ENCODE data around the gene AMZ1.

AMZ1 gene

GRCh38 chr7:2660359-2661095, 27.5 kb upstream of the AMZ1 start:
- Histone ChIP-seq H2AFZ (ENCODE audit: low read depth, low read length) (no peak overlapping the region), H3K4me1 (ENCODE audit: low read length) (no peaks in the 10 kb centered on the region), H3K27me3 (ENCODE audit: low read depth, low read length) (no peaks in the 10 kb centered on the region), H3K4me3 (ENCODE audit: low read length) (no peak overlapping the region), H3K4me2 (ENCODE audit: low read length) (no peak overlapping the region), H4K20me1 (ENCODE audit: insufficient read depth, low read length) (no peaks in the 10 kb centered on the region), H3K27ac (ENCODE audit: low read length) (no peak overlapping the region), H3K9ac (ENCODE audit: low read length) (no peak overlapping the region), H3K79me2 (ENCODE audit: low read length) (no peaks in the 10 kb centered on the region), H3K36me3 (replicated peaks; ENCODE audit: low read depth, low read length) (no peaks in the 10 kb centered on the region), H3K9me3 (ENCODE audit: insufficient read depth, low read length) (no peaks in the 10 kb centered on the region)
- TF ChIP-seq CTCF (IDR thresholded peaks at IDR 0.05; ENCODE audit: low read depth, low read length) (peak; percentile 43), EZH2phosphoT487 (IDR thresholded peaks at IDR 0.05; ENCODE audit: low read depth) (no peak)

DNA sequence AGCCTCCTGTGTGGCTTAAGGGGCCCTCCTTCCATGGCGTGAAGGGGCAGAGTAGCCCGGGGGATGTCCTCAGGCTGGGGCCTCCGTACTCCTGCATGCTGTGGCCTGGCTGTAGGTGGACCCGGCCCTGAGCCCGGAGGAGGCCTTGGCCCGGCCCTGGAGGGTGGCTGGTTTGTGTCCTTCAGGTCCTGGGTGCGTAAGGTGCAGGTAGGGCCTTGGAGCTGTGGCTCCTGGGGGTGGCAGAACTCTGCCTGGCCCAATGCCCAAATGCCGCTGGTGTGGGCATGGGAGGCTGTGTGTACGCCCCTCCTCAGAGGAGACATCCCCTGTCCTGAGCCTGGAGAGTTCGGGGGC, 26.9 kb upstream of the AMZ1 start:
- H4K20me1 ChIP-seq (ENCODE audit: insufficient read depth, low read length): no peaks in the 10 kb centered on the region
- H3K27me3 ChIP-seq (ENCODE audit: low read depth, low read length): no peaks in the 10 kb centered on the region
- H3K27ac ChIP-seq (ENCODE audit: low read length): no peak overlapping the region
- H3K9me3 ChIP-seq (ENCODE audit: insufficient read depth, low read length): no peaks in the 10 kb centered on the region
- no peak overlapping the region for H3K4me2 ChIP-seq (ENCODE audit: low read length)
- no peak overlapping the region for H2AFZ ChIP-seq (ENCODE audit: low read depth, low read length)
- no peak overlapping the region for H3K9ac ChIP-seq (ENCODE audit: low read length)
- TF ChIP-seq CTCF (IDR thresholded peaks at IDR 0.05; ENCODE audit: low read depth, low read length) (no peak), EZH2phosphoT487 (IDR thresholded peaks at IDR 0.05; ENCODE audit: low read depth) (no peak)
- H3K36me3 ChIP-seq (replicated peaks; ENCODE audit: low read depth, low read length): no peaks in the 10 kb centered on the region
- H3K4me3 ChIP-seq (ENCODE audit: low read length): no peak overlapping the region
- H3K4me1 ChIP-seq (ENCODE audit: low read length): no peaks in the 10 kb centered on the region
- no peaks in the 10 kb centered on the region for H3K79me2 ChIP-seq (ENCODE audit: low read length)

DNA sequence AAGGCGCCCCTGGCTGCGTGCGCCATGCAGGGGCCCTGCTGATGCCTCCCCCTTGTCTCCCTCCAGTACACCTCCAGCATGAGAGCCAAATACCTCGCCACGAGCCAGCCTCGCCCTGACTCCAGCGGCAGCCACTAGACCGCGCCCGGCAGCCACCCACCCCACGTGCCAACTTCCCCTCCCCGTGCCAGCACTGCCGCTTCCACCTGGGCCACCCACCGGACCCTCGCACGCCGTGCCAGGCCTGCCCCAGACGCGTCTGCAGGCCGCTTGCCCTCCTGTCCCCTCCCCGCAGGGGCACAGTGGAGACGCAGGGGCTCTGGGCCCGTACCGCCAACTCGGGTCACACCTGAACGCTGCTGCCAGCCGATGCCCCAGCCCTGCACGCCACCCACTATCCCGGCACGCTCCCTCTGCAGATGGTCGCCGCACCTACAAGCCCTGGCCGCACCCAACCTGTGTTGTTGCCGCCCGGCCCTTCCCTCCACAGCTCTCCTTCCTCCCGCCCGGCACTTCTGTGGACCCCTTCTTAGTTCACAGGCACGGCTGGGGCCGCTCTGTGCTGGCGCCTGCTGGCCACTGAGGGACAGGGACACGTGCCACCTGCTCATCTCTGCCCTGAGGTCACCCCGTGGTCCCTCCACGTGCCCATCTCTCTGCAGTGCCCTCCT, 26.3 kb upstream of the AMZ1 start:
- Histone ChIP-seq H3K9me3 (ENCODE audit: insufficient read depth, low read length) (no peaks in the 10 kb centered on the region), H3K79me2 (ENCODE audit: low read length) (no peaks in the 10 kb centered on the region), H3K27me3 (ENCODE audit: low read depth, low read length) (no peaks in the 10 kb centered on the region; the same call in 1 of the 2 replicates), H2AFZ (ENCODE audit: low read depth, low read length) (no peak overlapping the region), H3K4me1 (ENCODE audit: low read length) (no peaks in the 10 kb centered on the region), H3K27ac (ENCODE audit: low read length) (no peak overlapping the region), H4K20me1 (ENCODE audit: insufficient read depth, low read length) (no peaks in the 10 kb centered on the region), H3K4me2 (ENCODE audit: low read length) (no peak overlapping the region), H3K9ac (ENCODE audit: low read length) (no peak overlapping the region), H3K36me3 (replicated peaks; ENCODE audit: low read depth, low read length) (no peaks in the 10 kb centered on the region), H3K4me3 (ENCODE audit: low read length) (no peak overlapping the region)
- TF ChIP-seq EZH2phosphoT487 (IDR thresholded peaks at IDR 0.05; ENCODE audit: low read depth): no peak
- TF ChIP-seq CTCF (IDR thresholded peaks at IDR 0.05; ENCODE audit: low read depth, low read length): no peak

- no peaks in the 10 kb centered on the region; the same call in 1 of the 2 replicates for H3K27me3 ChIP-seq (ENCODE audit: low read depth, low read length)
- no peaks in the 10 kb centered on the region for H4K20me1 ChIP-seq (ENCODE audit: insufficient read depth, low read length)
- H3K36me3 ChIP-seq (replicated peaks; ENCODE audit: low read depth, low read length): no peaks in the 10 kb centered on the region
- no peaks in the 10 kb centered on the region for H3K4me1 ChIP-seq (ENCODE audit: low read length)
- no peak overlapping the region for H2AFZ ChIP-seq (ENCODE audit: low read depth, low read length)
- H3K79me2 ChIP-seq (ENCODE audit: low read length): no peaks in the 10 kb centered on the region
- no peak overlapping the region for H3K4me3 ChIP-seq (ENCODE audit: low read length)
- no peak overlapping the region for H3K4me2 ChIP-seq (ENCODE audit: low read length)
- H3K27ac ChIP-seq (ENCODE audit: low read length): no peak overlapping the region
- no peak overlapping the region for H3K9ac ChIP-seq (ENCODE audit: low read length)
- no peaks in the 10 kb centered on the region for H3K9me3 ChIP-seq (ENCODE audit: insufficient read depth, low read length)
- TF ChIP-seq EZH2phosphoT487 (IDR thresholded peaks at IDR 0.05; ENCODE audit: low read depth): no peak
- TF ChIP-seq CTCF (IDR thresholded peaks at IDR 0.05; ENCODE audit: low read depth, low read length): no peak
These were observed 25.5 kb upstream of the AMZ1 start for GRCh38 chr7:2662273-2663120.
